ENCODE results near the gene S100A3. TPM values are rescaled to one million over a fixed set of nuclear protein-coding genes. Genes with fewer than 3 reads are reported as not detected.
A peak's percentile ranks its signal among the peaks of the same experiment; 100 is the strongest.

The S100A3 gene
- total RNA-seq, 1 experiment from 2014 or later: 90.0 TPM

- BruUV-seq (replicated peaks): no TSS peak
- POLR2A ChIA-PET: interaction anchor here (0.8 to 24.9 kb wide), 6 partner anchors 8 to 403 kb away, joined by 3 to 2106 read pairs (median 59); partner anchors contain the start of genes S100A13, S100A14, S100A16 and S100A3
- no peak for DNase-seq (ENCODE audit: unreplicated experiment)
These were observed 11.2 kb upstream of the S100A3 start for GRCh38 chr1:153560241-153560640.

GRCh38 chr1:153557877-153558276 is 8.8 kb upstream of the S100A3 start:
- Mint-ChIP-seq H3K36me3 (ENCODE audit: insufficient read depth, unreplicated experiment) (peaks cover 82% of the 10 kb centered on the region), H3K4me3 (ENCODE audit: unreplicated experiment) (no peak overlapping the region), H3K27ac (ENCODE audit: low read depth, unreplicated experiment) (no peak overlapping the region), H3K27me3 (ENCODE audit: insufficient read depth, unreplicated experiment) (no peaks in the 10 kb centered on the region), H3K4me1 (ENCODE audit: insufficient read depth, unreplicated experiment) (peaks cover 28% of the 10 kb centered on the region), H3K9me3 (ENCODE audit: unreplicated experiment) (no peaks in the 10 kb centered on the region)
- TF ChIP-seq CTCF (IDR thresholded peaks at IDR 0.05; ENCODE audit: unreplicated experiment): no peak
- ChIA-PET POLR2A (interaction anchor here (0.8 to 24.9 kb wide), 8 partner anchors 8 to 218 kb away, joined by 3 to 2106 read pairs (median 7); partner anchors contain the start of genes S100A16, S100A2, S100A3 and S100A4), CTCF (interaction anchor here (0.6 to 11.5 kb wide), 7 partner anchors 8 to 52 kb away, joined by 3 to 221 read pairs (median 6); partner anchors contain the start of genes S100A4 and S100A6)
- intact Hi-C loops (cut with micrococcal nuclease): no loop called here
- no TSS peak for BruUV-seq (replicated peaks)
- no peak for DNase-seq (ENCODE audit: unreplicated experiment)

More at GRCh38 chr1:153560241-153560640, 11.2 kb upstream of the S100A3 start:
- no peak overlapping the region for H3K4me3 Mint-ChIP-seq (ENCODE audit: unreplicated experiment)
- intact Hi-C loops (cut with micrococcal nuclease): no loop called here
- CTCF ChIA-PET: interaction anchor here (0.6 to 11.5 kb wide), 9 partner anchors 8 to 58 kb away, joined by 3 to 221 read pairs (median 7); partner anchors contain the start of genes S100A3, S100A4 and S100A6
- H3K27ac Mint-ChIP-seq (ENCODE audit: low read depth, unreplicated experiment): no peak overlapping the region
- H3K27me3 Mint-ChIP-seq (ENCODE audit: insufficient read depth, unreplicated experiment): no peaks in the 10 kb centered on the region
- H3K4me1 Mint-ChIP-seq (ENCODE audit: insufficient read depth, unreplicated experiment): peaks cover 42% of the 10 kb centered on the region
- no peaks in the 10 kb centered on the region for H3K9me3 Mint-ChIP-seq (ENCODE audit: unreplicated experiment)
- no peak for TF ChIP-seq CTCF (IDR thresholded peaks at IDR 0.05; ENCODE audit: unreplicated experiment)
- peaks cover 88% of the 10 kb centered on the region for H3K36me3 Mint-ChIP-seq (ENCODE audit: insufficient read depth, unreplicated experiment)

GRCh38 chr1:153556348-153556747 is 7.3 kb upstream of the S100A3 start:
- H3K27ac Mint-ChIP-seq (ENCODE audit: low read depth, unreplicated experiment): peak overlapping the region; percentile 20
- no TSS peak for BruUV-seq (replicated peaks)
- CTCF ChIA-PET: interaction anchor here (0.6 to 11.5 kb wide), 7 partner anchors 8 to 180 kb away, joined by 3 to 221 read pairs (median 5); partner anchors contain the start of genes S100A4 and S100A6

More at GRCh38 chr1:153556348-153556747, 7.3 kb upstream of the S100A3 start:
- DNase-seq (ENCODE audit: unreplicated experiment): no peak
- peaks cover 14% of the 10 kb centered on the region for H3K4me1 Mint-ChIP-seq (ENCODE audit: insufficient read depth, unreplicated experiment)
- H3K36me3 Mint-ChIP-seq (ENCODE audit: insufficient read depth, unreplicated experiment): peaks cover 76% of the 10 kb centered on the region
- no peak for TF ChIP-seq CTCF (IDR thresholded peaks at IDR 0.05; ENCODE audit: unreplicated experiment)
- no peak overlapping the region for H3K4me3 Mint-ChIP-seq (ENCODE audit: unreplicated experiment)
- POLR2A ChIA-PET: interaction anchor here (2.0 to 24.9 kb wide), 4 partner anchors 10 to 57 kb away, joined by 7 to 2106 read pairs (median 30); partner anchors contain the start of genes S100A16, S100A2, S100A3 and S100A4
- no peaks in the 10 kb centered on the region for H3K27me3 Mint-ChIP-seq (ENCODE audit: insufficient read depth, unreplicated experiment)
- intact Hi-C loops (cut with micrococcal nuclease): no loop called here
- H3K9me3 Mint-ChIP-seq (ENCODE audit: unreplicated experiment): no peaks in the 10 kb centered on the region

Measured in MCF 10A (cell line).